Measurements from ENCODE around the gene ISOC2.
"Not testable (repeated sequence)": the region's sequence is repeated elsewhere in the genome, so short reads cannot be mapped to it uniquely, and the experiment has no call there.

Gene ISOC2

DNA sequence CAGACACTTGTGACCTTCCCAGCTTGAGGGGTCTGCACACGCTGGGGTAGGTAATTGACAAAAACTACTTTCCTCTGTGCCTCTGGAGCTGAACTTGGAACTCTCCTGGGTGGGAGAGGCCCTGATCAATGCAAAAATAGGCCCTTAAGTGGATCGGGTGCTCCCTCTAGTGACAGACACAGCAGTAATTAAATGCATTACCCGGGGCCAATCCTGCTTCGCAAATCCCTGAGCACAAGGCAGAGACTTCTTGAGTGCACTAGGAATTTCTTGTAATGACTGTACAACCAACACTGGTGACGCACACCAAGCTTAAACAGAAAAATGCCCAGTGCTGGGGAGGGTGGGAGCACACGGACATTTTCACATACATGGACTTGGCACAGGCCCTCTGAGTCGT, 43.3 kb downstream of the ISOC2 start:
- Mint-ChIP-seq H3K27ac (no peak overlapping the region), H3K27me3 (peaks cover 5% of the 10 kb centered on the region), H3K4me1 (no peaks in the 10 kb centered on the region), H3K36me3 (no peaks in the 10 kb centered on the region), H3K9me3 (no peaks in the 10 kb centered on the region), H3K4me3 (no peak overlapping the region)
- peak; percentile 78 for ATAC-seq (ENCODE audit: low read depth)
- DNase-seq (ENCODE audit: low spot score in 2 of 2): peak; percentile 37 to 43

DNA sequence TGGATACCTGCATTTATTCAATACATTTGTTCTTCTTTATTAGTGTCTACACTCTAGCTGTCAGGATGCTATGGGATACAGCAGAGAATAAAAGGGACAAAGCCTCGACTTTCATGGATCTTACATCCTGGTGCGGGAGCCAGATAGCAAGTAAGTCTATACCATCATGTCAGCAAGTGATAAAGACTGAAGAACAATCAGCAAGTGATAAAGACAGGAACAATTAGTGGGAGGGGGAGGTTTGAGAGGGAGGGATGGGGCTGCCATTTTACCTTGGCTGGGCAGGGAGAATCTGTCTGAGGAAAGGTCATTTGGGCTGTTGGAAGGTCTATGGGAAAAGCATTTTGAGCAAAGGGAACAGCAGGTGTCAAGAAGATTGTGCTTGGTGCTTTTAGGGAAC, 51.3 kb downstream of the ISOC2 start:
- peaks cover 17% of the 10 kb centered on the region for H3K4me1 Mint-ChIP-seq
- peaks cover 8% of the 10 kb centered on the region for H3K9me3 Mint-ChIP-seq
- peaks cover 2% of the 10 kb centered on the region for H3K27me3 Mint-ChIP-seq
- H3K4me3 Mint-ChIP-seq: no peak overlapping the region
- ATAC-seq (ENCODE audit: low read depth) (no peak), DNase-seq (ENCODE audit: low spot score in 2 of 2) (no peak)
- H3K36me3 Mint-ChIP-seq: peaks cover 12% of the 10 kb centered on the region
- no peak overlapping the region for H3K27ac Mint-ChIP-seq

GRCh38 chr19:55409179-55409578, 52.3 kb downstream of the ISOC2 start:
- H3K9me3 Mint-ChIP-seq; ATAC-seq (ENCODE audit: low read depth); H3K27me3 Mint-ChIP-seq; DNase-seq (ENCODE audit: low spot score in 2 of 2): not testable (repeated sequence)
- peak overlapping the region; percentile 92 for H3K4me3 Mint-ChIP-seq
- peaks cover 12% of the 10 kb centered on the region for H3K36me3 Mint-ChIP-seq
- H3K27ac Mint-ChIP-seq: peak overlapping the region; percentile 98
- peaks cover 17% of the 10 kb centered on the region for H3K4me1 Mint-ChIP-seq

DNA sequence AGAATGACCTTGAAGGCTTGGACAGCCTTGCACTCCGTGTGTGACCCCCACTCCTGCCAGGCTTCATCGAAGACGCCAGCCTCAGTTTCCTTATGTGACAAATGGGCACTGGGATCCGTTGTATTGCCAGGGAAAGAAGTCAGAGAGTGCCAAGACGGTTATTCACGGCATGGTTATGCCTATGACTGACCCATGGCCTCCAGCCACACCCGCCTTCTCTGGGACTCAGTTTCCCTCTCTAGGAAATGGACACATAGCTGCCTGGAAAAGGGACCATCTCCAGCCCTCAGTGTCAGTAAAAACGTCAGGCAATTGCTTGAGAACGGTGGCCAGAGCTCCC, 52.9 kb downstream of the ISOC2 start:
- peaks cover 17% of the 10 kb centered on the region for H3K4me1 Mint-ChIP-seq
- ATAC-seq (ENCODE audit: low read depth) (no peak), DNase-seq (ENCODE audit: low spot score in 2 of 2) (no peak)
- H3K27ac Mint-ChIP-seq: peak overlapping the region; percentile 98
- H3K4me3 Mint-ChIP-seq: peak overlapping the region; percentile 92
- H3K9me3 Mint-ChIP-seq: peaks cover 8% of the 10 kb centered on the region
- no peaks in the 10 kb centered on the region for H3K27me3 Mint-ChIP-seq
- peaks cover 15% of the 10 kb centered on the region for H3K36me3 Mint-ChIP-seq

GRCh38 chr19:55407800-55408532, 53.5 kb downstream of the ISOC2 start:
- Mint-ChIP-seq H3K36me3 (peaks cover 18% of the 10 kb centered on the region), H3K4me1 (peaks cover 17% of the 10 kb centered on the region), H3K27me3 (no peaks in the 10 kb centered on the region), H3K9me3 (peaks cover 8% of the 10 kb centered on the region), H3K27ac (peak overlapping the region; percentile 98), H3K4me3 (peak overlapping the region; percentile 92)
- ATAC-seq (ENCODE audit: low read depth): peak; percentile 82
- DNase-seq (ENCODE audit: low spot score in 2 of 2): peak; percentile 96 to 98

DNA sequence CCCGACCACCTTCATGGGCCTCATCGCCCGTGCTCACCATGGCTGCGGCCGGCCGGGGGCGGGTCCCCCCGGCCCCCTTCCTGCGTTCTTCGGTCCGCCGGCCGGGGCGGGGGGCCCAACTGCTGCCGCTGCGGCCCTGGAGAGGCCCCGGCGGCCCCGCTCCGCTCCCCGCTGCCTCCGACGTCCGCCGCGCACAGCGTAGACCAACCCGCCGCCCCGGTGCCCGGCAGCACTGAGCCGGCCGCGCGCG, 54.0 kb downstream of the ISOC2 start, which contains the start of gene UBE2S:
Gene UBE2S, minus strand, starts transcription at position 239 of the 250 bp plus-strand sequence. Its CDS starts 199 bp downstream, at position 40.
- Mint-ChIP-seq H3K27ac (peak within 1 kb of the TSS; percentile 98), H3K36me3 (peaks cover 18% of the 10 kb centered on the region), H3K4me1 (peaks cover 17% of the 10 kb centered on the region), H3K4me3 (peak within 1 kb of the TSS; percentile 92)
- ATAC-seq (ENCODE audit: low read depth); DNase-seq (ENCODE audit: low spot score in 2 of 2); H3K27me3 Mint-ChIP-seq; H3K9me3 Mint-ChIP-seq: not testable (repeated sequence)

DNA sequence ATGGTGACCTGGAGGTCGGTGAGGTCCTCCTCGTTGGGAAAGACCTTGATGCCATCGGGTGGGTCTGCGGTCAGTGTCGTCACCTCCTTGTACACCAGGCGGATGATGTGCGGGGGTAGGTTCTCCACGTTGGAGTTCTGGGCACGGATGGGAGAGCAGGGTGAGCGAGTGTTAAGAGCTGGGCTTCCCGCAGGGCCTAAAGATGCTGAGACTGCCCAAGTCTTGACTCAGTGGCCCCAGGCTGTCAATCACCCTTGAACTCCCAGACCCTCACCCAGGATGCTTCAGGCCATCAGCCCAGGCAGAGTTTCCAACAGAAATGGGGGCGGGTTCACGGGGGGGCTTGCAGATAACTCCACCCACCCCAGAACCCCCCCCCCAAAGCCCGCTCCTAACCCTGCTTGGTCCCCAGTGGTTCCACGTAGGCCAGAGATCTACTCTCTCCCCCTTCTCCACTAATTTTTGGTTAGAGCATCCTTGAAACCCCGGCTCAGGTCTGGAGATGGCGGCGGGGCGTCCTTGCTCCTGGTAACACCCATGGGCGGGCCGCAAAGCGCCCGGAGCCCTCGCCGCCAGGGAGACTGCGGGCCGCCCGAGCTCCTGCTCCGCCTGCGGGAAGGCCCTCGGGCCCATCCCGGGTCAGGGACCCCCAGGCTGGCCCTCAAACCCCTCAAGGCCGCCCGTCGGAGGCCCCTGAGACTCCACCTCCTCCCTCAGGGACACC, 54.5 kb downstream of the ISOC2 start:
- H3K27ac Mint-ChIP-seq: peak overlapping the region; percentile 98
- H3K27me3 Mint-ChIP-seq: no peaks in the 10 kb centered on the region
- no peak for DNase-seq (ENCODE audit: low spot score in 2 of 2)
- ATAC-seq (ENCODE audit: low read depth): no peak
- peaks cover 18% of the 10 kb centered on the region for H3K36me3 Mint-ChIP-seq
- H3K4me1 Mint-ChIP-seq: peaks cover 17% of the 10 kb centered on the region
- H3K9me3 Mint-ChIP-seq: peaks cover 8% of the 10 kb centered on the region
- H3K4me3 Mint-ChIP-seq: peak overlapping the region; percentile 92

DNA sequence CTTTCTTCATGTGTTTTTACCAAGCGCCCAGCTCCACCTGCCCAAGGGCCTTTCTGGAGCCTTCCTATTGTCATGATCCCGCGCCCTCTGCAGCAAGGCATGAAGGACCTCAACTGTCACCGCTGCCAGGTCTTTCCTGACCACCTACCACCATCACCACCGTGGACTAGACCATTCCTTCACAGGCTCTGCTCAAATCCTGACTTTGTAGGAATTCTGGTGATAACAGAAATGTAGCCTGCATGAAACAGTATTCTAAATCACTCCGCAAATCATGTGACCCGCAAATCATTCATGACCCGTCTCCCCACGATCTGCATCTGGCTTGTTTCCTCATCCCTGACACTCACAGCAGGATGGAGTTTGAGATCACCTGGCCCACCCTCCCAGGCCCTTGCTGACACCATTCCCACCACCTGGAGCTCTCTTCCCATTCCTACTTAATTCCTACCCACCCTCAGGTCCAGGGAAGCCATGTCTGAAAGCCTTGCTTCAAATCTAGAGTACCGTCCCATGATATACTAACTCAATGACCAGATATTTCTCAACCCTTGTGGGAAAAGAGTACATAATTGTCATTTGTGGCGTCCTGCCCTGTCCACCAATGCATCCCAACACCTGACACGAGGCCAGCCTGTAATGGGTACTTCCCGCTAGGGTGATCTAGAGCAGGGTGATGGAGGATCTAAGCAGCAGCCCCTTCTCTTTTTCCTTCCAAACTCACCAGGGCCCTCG, 55.2 kb downstream of the ISOC2 start:
- ATAC-seq (ENCODE audit: low read depth) (no peak), DNase-seq (ENCODE audit: low spot score in 2 of 2) (no peak)
- Mint-ChIP-seq H3K27me3 (no peaks in the 10 kb centered on the region), H3K27ac (peak overlapping the region; percentile 98), H3K36me3 (peaks cover 20% of the 10 kb centered on the region), H3K4me1 (peaks cover 17% of the 10 kb centered on the region), H3K4me3 (peak overlapping the region; percentile 71), H3K9me3 (peaks cover 7% of the 10 kb centered on the region)

DNA sequence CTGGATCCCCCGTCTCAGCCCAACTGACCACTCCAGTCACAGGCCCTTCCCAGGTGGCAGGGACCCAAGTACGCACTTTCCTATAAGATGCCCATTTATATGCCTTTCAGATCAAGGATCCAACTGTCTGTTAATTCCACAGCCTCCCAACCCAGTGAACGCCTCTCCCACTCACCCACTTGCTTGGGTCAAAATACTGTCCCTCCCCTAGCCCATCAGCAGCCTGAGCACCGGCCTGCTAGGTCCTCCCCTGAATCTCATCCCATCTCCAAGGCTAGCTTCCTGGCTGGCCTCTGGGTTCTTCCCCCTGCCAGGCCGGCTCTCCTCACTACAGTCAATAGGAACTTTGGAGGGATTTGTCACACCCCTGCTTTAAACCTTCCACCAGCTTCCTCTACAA, 55.8 kb downstream of the ISOC2 start:
- Mint-ChIP-seq H3K27ac (no peak overlapping the region), H3K9me3 (peaks cover 6% of the 10 kb centered on the region), H3K4me1 (peaks cover 17% of the 10 kb centered on the region), H3K36me3 (peaks cover 22% of the 10 kb centered on the region), H3K27me3 (no peaks in the 10 kb centered on the region), H3K4me3 (no peak overlapping the region)
- DNase-seq (ENCODE audit: low spot score in 2 of 2) (no peak), ATAC-seq (ENCODE audit: low read depth) (no peak)

Measured in memory B cell (primary cell).